H1 (cell line): ENCODE data around the gene ADGRB3. TPM values are rescaled to one million over a fixed set of nuclear protein-coding genes. Genes with fewer than 3 reads are reported as not detected.

Experiments
- CTCF ChIA-PET: fragments of 300-600 bp; sonication (Branson Sonifier 250); formaldehyde crosslinking; loops from one replicate; lab custom pipeline; 2021; ENCODE audit not compliant: partially characterized antibody; lab: Charles Lee
- POLR2A ChIA-PET: fragments of 300-600 bp; sonication (Branson Sonifier 250); formaldehyde crosslinking; loops from one replicate; lab custom pipeline; 2021; ENCODE audit warnings: inconsistent platforms; ENCODE audit not compliant: partially characterized antibody; lab: Charles Lee
- DNase-seq, 2 experiments: peaks; one replicate each; pipeline versions ENCODE4 v3.0.0 to v3.0.0-alpha.2; 2010 to 2022; ENCODE audit warnings: low spot score in 2 of 2, low read depth in 1 of 2, mixed read lengths in 1 of 2
- FAIRE-seq: peaks from 2 replicates; lab custom pipeline; 2011; peaks lifted over from hg19 to GRCh38; lab: Jason Lieb, UNC
- H2AFZ ChIP-seq: 2 replicates; pipeline ENCODE4 v1.8.1; 2012; ENCODE audit warnings: low read length, inconsistent platforms
- H2AK5ac ChIP-seq: 2 replicates; pipeline ENCODE4 v1.6.1; 2013; ENCODE audit warnings: low read depth, low read length
- H2BK120ac ChIP-seq: replicated peaks from 2 replicates; pipeline ENCODE3; 2013; ENCODE audit warnings: low read depth, low read length, inconsistent platforms
- H2BK12ac ChIP-seq: 2 replicates; pipeline ENCODE4 v1.6.1; 2013; ENCODE audit warnings: low read depth, low read length
- H2BK15ac ChIP-seq: 2 replicates; pipeline ENCODE4 v1.6.1; 2013; ENCODE audit warnings: low read length
- H2BK20ac ChIP-seq: 2 replicates; pipeline ENCODE4 v1.6.1; 2013; ENCODE audit warnings: low read length
- H2BK5ac ChIP-seq: 2 replicates; pipeline ENCODE4 v1.6.1; 2013; ENCODE audit warnings: low read depth, low read length
- H3K14ac ChIP-seq: 2 replicates; pipeline ENCODE4 v1.6.1; 2013; ENCODE audit warnings: inconsistent platforms; ENCODE audit not compliant: insufficient read length
- H3K18ac ChIP-seq: 2 replicates; pipeline ENCODE4 v1.6.1; 2013; ENCODE audit warnings: low read length; ENCODE audit errors: extremely low read depth
- H3K23ac ChIP-seq: 2 replicates; pipeline ENCODE4 v1.6.1; 2013; ENCODE audit warnings: inconsistent platforms; ENCODE audit not compliant: insufficient read length
- H3K23me2 ChIP-seq: 2 replicates; pipeline ENCODE4 v1.6.1; 2013; ENCODE audit warnings: low read depth, low read length
- H3K27ac ChIP-seq: 2 replicates; pipeline ENCODE4 v1.6.1; 2011; ENCODE audit warnings: low read depth, low read length, inconsistent platforms
- H3K27me3 ChIP-seq, 4 experiments: replicated peaks in 1 of 4; 1 replicate in 1 of 4; 2 replicates in 3 of 4; pipeline versions ENCODE4 v1.6.1 to v1.8.1; 2011 to 2013; ENCODE audit warnings: low read length in 3 of 4, mild to moderate bottlenecking in 3 of 4, inconsistent platforms in 2 of 4, mixed read lengths in 2 of 4, moderate library complexity in 1 of 4; ENCODE audit not compliant: control insufficient read depth in 3 of 4, insufficient read depth in 3 of 4; ENCODE audit errors: extremely low read depth in 1 of 4
- H3K36me3 ChIP-seq, 4 experiments: 2 replicates each; pipeline versions ENCODE4 v1.6.1 to v1.8.1; 2011 to 2013; ENCODE audit warnings: mild to moderate bottlenecking in 4 of 4, low read length in 3 of 4, moderate library complexity in 2 of 4, control low read depth in 1 of 4, inconsistent platforms in 1 of 4; ENCODE audit not compliant: insufficient read depth in 4 of 4, control insufficient read depth in 2 of 4
- H3K4ac ChIP-seq: replicated peaks from 2 replicates; pipeline ENCODE3; 2013; ENCODE audit warnings: low read length, low read depth, mixed read lengths, inconsistent platforms; ENCODE audit not compliant: insufficient read length
- H3K4me1 ChIP-seq, 4 experiments: replicated peaks in 1 of 4; 1 replicate in 1 of 4; 2 replicates in 3 of 4; pipeline versions ENCODE4 v1.6.1 to v1.8.1; 2011 to 2013; ENCODE audit warnings: low read length in 3 of 4, inconsistent platforms in 2 of 4, mixed read lengths in 1 of 4; ENCODE audit not compliant: insufficient read depth in 4 of 4, control insufficient read depth in 3 of 4
- H3K4me2 ChIP-seq, 2 experiments: 2 replicates each; pipeline versions ENCODE4 v1.6.1 to v1.8.1; 2011 to 2013; ENCODE audit warnings: low read depth in 2 of 2, low read length in 2 of 2, control low read depth in 1 of 2, inconsistent platforms in 1 of 2, mild to moderate bottlenecking in 1 of 2; ENCODE audit not compliant: insufficient read depth in 1 of 2
- H3K4me3 ChIP-seq, 4 experiments: fragments of 200-600, 300-600 bp in 1 of 4; sonication (generic), shearing (Covaris generic), sonication (Bioruptor Twin) in 1 of 4; 2 replicates each; pipeline versions ENCODE4 v1.5.1 to v1.8.1; 2011 to 2016; ENCODE audit warnings: low read length in 4 of 4, low read depth in 3 of 4, control low read depth in 2 of 4, inconsistent platforms in 2 of 4, mild to moderate bottlenecking in 2 of 4, mixed read lengths in 1 of 4, moderate library complexity in 1 of 4; ENCODE audit not compliant: insufficient read depth in 2 of 4; ENCODE audit errors: extremely low read depth in 1 of 4
- H3K56ac ChIP-seq: replicated peaks from 2 replicates; pipeline ENCODE3; 2013; ENCODE audit warnings: low read depth, mild to moderate bottlenecking, mixed read lengths, low read length, inconsistent platforms; ENCODE audit not compliant: insufficient read length
- H3K79me1 ChIP-seq: 2 replicates; pipeline ENCODE4 v1.6.1; 2013; ENCODE audit warnings: low read depth, low read length, control low read depth
- H3K79me2 ChIP-seq, 2 experiments: 2 replicates each; pipeline versions ENCODE4 v1.6.1 to v1.8.1; 2012 to 2013; ENCODE audit warnings: low read length in 2 of 2, mild to moderate bottlenecking in 2 of 2, inconsistent platforms in 1 of 2; ENCODE audit not compliant: insufficient read depth in 2 of 2, control insufficient read depth in 1 of 2
- H3K9ac ChIP-seq, 4 experiments: replicated peaks in 1 of 4; 1 replicate in 1 of 4; 2 replicates in 3 of 4; pipeline versions ENCODE4 v1.6.1 to v1.8.1; 2011 to 2013; ENCODE audit warnings: low read depth in 3 of 4, low read length in 3 of 4, control low read depth in 2 of 4, mild to moderate bottlenecking in 2 of 4, moderate library complexity in 2 of 4, inconsistent platforms in 1 of 4; ENCODE audit errors: extremely low read depth in 1 of 4
- H3K9me3 ChIP-seq, 2 experiments: 2 replicates each; pipeline versions ENCODE4 v1.6.1 to v1.8.1; 2012 to 2013; ENCODE audit warnings: mild to moderate bottlenecking in 2 of 2, moderate library complexity in 2 of 2, control low read depth in 1 of 2, inconsistent platforms in 1 of 2, low read depth in 1 of 2, low read length in 1 of 2, mixed read lengths in 1 of 2; ENCODE audit not compliant: insufficient read depth in 2 of 2
- H4K20me1 ChIP-seq, 2 experiments: replicated peaks in 1 of 2; 2 replicates each; pipeline versions ENCODE3 to v1.8.1; 2011 to 2013; ENCODE audit warnings: inconsistent platforms in 2 of 2, low read length in 2 of 2, mild to moderate bottlenecking in 1 of 2; ENCODE audit not compliant: insufficient read depth in 2 of 2, control insufficient read depth in 1 of 2
- H4K5ac ChIP-seq: 2 replicates; pipeline ENCODE4 v1.6.1; 2013; ENCODE audit warnings: low read length, low read depth, mixed read lengths, inconsistent platforms; ENCODE audit not compliant: insufficient read length
- H4K8ac ChIP-seq: 2 replicates; pipeline ENCODE4 v1.8.0; 2013; ENCODE audit warnings: mild to moderate bottlenecking, moderate library complexity, low read length, inconsistent platforms; ENCODE audit not compliant: insufficient read depth; ENCODE audit errors: extremely low read depth
- H4K91ac ChIP-seq: replicated peaks from 2 replicates; pipeline ENCODE3; 2013; ENCODE audit warnings: low read length, mixed read lengths, inconsistent platforms; ENCODE audit not compliant: insufficient read length
- CBX8 ChIP-seq: fragments of 300-800, 300-1000 bp; sonication (generic); IDR thresholded peaks from 2 replicates; pipeline ENCODE4 v1.7.1; 2016; ENCODE audit warnings: low read depth, low read length, borderline replicate concordance
- CTCF ChIP-seq, 3 experiments: IDR thresholded peaks; 1 replicate in 2 of 3; 2 replicates in 1 of 3; pipeline versions ENCODE4 v1.5.1 to v1.6.1; 2011; ENCODE audit warnings: low read length in 3 of 3, mild to moderate bottlenecking in 3 of 3, inconsistent platforms in 2 of 3, low read depth in 1 of 3, moderate library complexity in 1 of 3; ENCODE audit not compliant: insufficient read depth in 1 of 3; ENCODE audit errors: control extremely low read depth in 1 of 3
- KDM5A ChIP-seq: fragments of 200-600 bp; IDR thresholded peaks from 2 replicates; pipeline ENCODE4 v1.7.1; 2012; ENCODE audit warnings: mild to moderate bottlenecking, low read length, inconsistent platforms, mixed read lengths
- polyA plus RNA-seq, 7 experiments: library from polyadenylated mRNA; depleted of rRNA in 3 of 7; stranded (reverse) in 5 of 7; unstranded in 2 of 7; fragments of >200 nt in 5 of 7; fragments of 200-250 nt in 2 of 7; gene quantifications; 1 replicate in 5 of 7; 2 replicates in 1 of 7; 4 replicates in 1 of 7; pipeline versions ENCODE4 v1.2.1 to v1.2.3, GENCODE V29; 2011 to 2013; ENCODE audit warnings: missing spikeins in 2 of 7, mixed read lengths in 2 of 7
- total RNA-seq: library from RNA; stranded (reverse); fragmentation: NEBNext Ultra II Directional; extraction: Animal tissue kit (Norgen Biotek cat#: 25700); gene quantifications from 2 replicates; pipeline ENCODE4 v1.2.1, GENCODE V29; 2021

The ADGRB3 gene
- total and polyA plus RNA-seq, 2 of the 8 experiments (the other 6 are each of a cell fraction or from before 2014, with no cell fraction given): 0.35 to 1.2 TPM

GRCh38 chr6:69098910-69099309 is 463.8 kb downstream of the ADGRB3 start:
- POLR2A ChIA-PET: no interaction called here
- CTCF ChIA-PET: interaction anchor here (0.8 to 1.1 kb wide), 2 partner anchors 9 to 13 kb away, joined by 3 read pairs; no protein-coding TSS in a partner anchor
- H2BK12ac ChIP-seq: no peak overlapping the region

More at GRCh38 chr6:69098910-69099309, 463.8 kb downstream of the ADGRB3 start:
- Histone ChIP-seq H2AFZ (no peak overlapping the region), H2BK15ac (no peak overlapping the region), H3K36me3 (no peaks in the 10 kb centered on the region), H4K5ac (no peak overlapping the region), H3K14ac (no peak overlapping the region), H3K4ac (no peak overlapping the region), H2BK20ac (no peak overlapping the region), H3K23me2 (no peaks in the 10 kb centered on the region), H3K4me1 (peaks cover 0 to 2% (median 0%) of the 10 kb centered on the region in 4 experiments; a peak in 1 of 7 replicates), H3K27me3 (no peaks in the 10 kb centered on the region), H4K8ac (no peak overlapping the region), H3K9me3 (no peaks in the 10 kb centered on the region), H3K18ac (no peak overlapping the region), H3K9ac (no peak overlapping the region), H4K91ac (no peak overlapping the region), H3K4me2 (no peak overlapping the region), H2BK5ac (no peak overlapping the region), H4K20me1 (no peaks in the 10 kb centered on the region), H3K56ac (no peak overlapping the region), H3K4me3 (no peak overlapping the region), H2AK5ac (no peak overlapping the region), H3K27ac (no peak overlapping the region), H3K79me2 (no peaks in the 10 kb centered on the region), H3K23ac (no peak overlapping the region), H2BK120ac (no peak overlapping the region), H3K79me1 (no peaks in the 10 kb centered on the region)
- TF ChIP-seq KDM5A (no peak), CTCF (IDR thresholded peaks at IDR 0.05; ENCODE audit: control extremely low read depth in 1 of 3, insufficient read depth in 1 of 3, low read depth in 1 of 3, low read length in 3 of 3) (peak in 1 of 3 experiments; percentile 11; a peak in 1 of 4 replicates), CBX8 (no peak)
- FAIRE-seq (no peak), DNase-seq (no peak)
